GM19372 (cell line): ENCODE results near the gene PIEZO1.

Experiments used
- ATAC-seq: cut with Tn5 transposase; IDR thresholded peaks from one replicate; pipeline ENCODE4 v1.9.1; 2021; ENCODE audit warnings: mild to moderate bottlenecking, low read depth, moderate library complexity; ENCODE audit not compliant: unreplicated experiment

PIEZO1 gene

GRCh38 chr16:88769617-88770460 lies 15.2 kb downstream of the PIEZO1 start:
- no peak for ATAC-seq

- no peak for ATAC-seq
Observed at GRCh38 chr16:88768071-88768783, 16.8 kb downstream of the PIEZO1 start.

- ATAC-seq = no peak
Observed at GRCh38 chr16:88767546-88768070, 17.4 kb downstream of the PIEZO1 start.

- no peak for ATAC-seq
Observed at GRCh38 chr16:88766975-88767374, 18.0 kb downstream of the PIEZO1 start.

GRCh38 chr16:88764913-88765349 lies 20.1 kb downstream of the PIEZO1 start:
- ATAC-seq = no peak

DNA sequence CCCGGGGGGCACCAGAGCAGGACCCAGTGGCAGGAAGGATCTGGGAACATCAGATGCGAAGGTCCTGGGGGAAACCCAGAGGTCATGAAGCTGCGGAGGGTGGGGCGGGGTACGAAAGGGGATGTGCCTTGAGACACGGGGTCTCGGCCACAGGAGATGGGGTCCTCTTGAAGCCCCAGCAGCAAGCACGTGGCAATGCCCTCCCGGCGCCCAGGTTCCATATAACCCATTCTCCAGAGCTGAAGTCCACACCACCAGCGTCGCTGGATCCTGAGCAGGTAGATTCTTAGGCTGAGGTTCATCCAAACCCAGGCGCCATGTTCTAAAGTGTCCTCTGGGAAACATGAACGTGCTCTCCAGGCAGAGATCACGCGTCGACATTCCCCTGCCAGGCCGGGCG lies 20.9 kb downstream of the PIEZO1 start:
- no peak for ATAC-seq

- ATAC-seq = no peak
Observed at GRCh38 chr16:88763502-88764053, 21.4 kb downstream of the PIEZO1 start.

GRCh38 chr16:88762941-88763340 lies 22.1 kb downstream of the PIEZO1 start:
- no peak for ATAC-seq

- ATAC-seq = no peak
Observed at GRCh38 chr16:88762258-88762870, 22.7 kb downstream of the PIEZO1 start.

DNA sequence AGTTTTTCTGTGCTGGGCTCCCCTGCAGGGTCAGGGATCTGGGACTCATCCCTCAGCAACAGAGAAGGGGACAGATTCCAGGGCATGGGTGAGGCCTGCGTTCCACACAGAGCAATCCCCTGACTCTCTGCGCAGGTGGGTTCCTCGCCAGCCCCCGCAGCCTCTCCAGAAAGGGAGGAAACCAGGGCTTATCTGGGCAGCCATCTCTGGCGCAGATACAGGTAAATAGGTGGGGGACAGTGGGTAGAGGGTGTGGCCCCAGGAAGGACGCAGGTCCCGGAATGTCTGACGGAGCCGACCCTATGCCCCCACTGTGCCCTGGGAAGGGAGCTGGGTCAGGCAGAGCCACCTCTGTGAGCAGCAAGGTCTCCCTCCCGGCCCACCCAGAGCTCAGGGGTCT lies 23.2 kb downstream of the PIEZO1 start:
- ATAC-seq = no peak

GRCh38 chr16:88761143-88761534 lies 23.9 kb downstream of the PIEZO1 start:
- ATAC-seq = no peak

GRCh38 chr16:88760424-88761142 lies 24.4 kb downstream of the PIEZO1 start:
- ATAC-seq = no peak

DNA sequence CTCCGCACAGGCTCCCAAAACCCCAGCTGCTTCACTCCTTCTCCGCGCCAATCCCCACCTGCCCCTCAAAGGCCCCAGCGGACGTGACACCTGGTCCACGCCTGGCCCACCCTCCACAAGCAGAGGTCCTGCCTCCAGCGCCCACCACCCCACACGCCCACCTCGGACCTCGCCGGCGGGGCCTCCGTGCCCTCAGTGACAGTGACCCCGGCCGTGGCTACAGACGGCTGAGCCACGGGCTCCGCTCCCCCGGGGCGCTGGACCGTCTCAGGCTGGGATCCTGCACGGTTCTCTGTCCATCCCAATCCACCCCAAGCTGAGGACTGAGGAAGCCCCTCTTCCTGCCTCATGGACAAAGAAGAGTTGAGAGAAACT lies 25.1 kb downstream of the PIEZO1 start:
- ATAC-seq = no peak

GRCh38 chr16:88759245-88759975 lies 25.6 kb downstream of the PIEZO1 start:
- no peak for ATAC-seq

DNA sequence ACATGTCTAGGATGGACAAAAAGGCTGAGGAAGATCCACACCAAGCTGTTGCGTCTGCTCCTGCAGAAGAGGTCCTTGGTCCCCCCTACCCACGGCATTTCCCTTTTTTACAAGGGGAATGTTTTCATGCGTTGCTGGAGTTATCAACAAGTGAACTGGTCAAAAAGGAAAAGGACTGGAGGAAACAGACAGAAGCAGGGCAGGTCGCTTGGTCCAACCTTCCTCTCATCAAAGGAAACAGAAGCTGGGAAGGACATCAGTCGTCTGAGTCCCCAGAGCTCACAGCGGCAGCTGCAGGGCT lies 26.1 kb downstream of the PIEZO1 start:
- ATAC-seq = no peak

GRCh38 chr16:88758227-88758943 lies 26.6 kb downstream of the PIEZO1 start:
- ATAC-seq = no peak

DNA sequence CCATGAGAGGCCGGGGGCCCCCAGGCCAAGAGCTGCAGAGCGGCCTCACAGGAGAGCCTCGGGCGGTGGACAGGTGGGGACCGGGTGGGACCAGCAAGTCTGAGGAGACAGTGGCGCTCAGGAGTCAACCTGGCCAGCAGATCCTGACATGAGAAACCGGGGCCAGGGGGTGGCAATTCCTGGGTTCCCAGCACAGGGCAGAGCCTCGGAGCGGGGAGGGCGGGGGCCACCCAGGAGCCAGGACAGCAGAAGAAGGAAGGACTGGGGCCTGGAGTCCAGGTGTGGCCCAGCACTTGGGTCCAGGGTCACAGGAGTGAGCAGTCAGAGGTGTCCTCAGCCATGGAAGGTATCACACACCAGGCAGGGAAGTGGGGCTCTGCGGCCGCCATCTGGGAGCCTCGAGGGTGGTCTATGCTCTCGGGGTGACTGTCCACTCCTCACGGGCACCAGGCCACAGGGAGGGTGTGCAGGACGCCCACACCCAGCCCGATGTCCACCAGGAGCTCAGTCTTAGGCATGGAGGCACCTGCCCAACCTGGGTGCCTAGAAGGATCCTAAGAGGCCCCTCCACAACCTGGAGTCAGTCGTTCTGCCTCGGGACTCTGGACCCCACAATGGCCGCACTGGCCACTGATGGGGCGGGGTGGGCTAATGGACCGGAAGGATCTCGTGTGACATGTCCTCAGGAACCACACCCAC lies 29.1 kb downstream of the PIEZO1 start:
- ATAC-seq = no peak

GRCh38 chr16:88754912-88755744 lies 29.9 kb downstream of the PIEZO1 start:
- ATAC-seq = no peak
